Measurements from ENCODE around the gene BNIP5.
"Not testable (repeated sequence)": the region's sequence is repeated elsewhere in the genome, so short reads cannot be mapped to it uniquely, and the experiment has no call there.

- not testable (repeated sequence) for TF ChIP-seq CTCF (IDR thresholded peaks at IDR 0.05; ENCODE audit: borderline replicate concordance, extremely low read depth, low read length, poor library complexity, severe bottlenecking); EZH2 (IDR thresholded peaks at IDR 0.05; ENCODE audit: borderline replicate concordance, low read depth, low read length, severe bottlenecking)
Observed at GRCh38 chr6:36363371-36363752, 26.7 kb upstream of the BNIP5 start.
